Common myeloid progenitor, CD34-positive (primary cell): ENCODE data around the gene VTA1.

ENCODE experiments used
- CTCF ChIA-PET: fragments of 350-600 bp; sonication (Branson Sonifier 250); formaldehyde crosslinking; loops from one replicate; lab custom pipeline; 2021; ENCODE audit warnings: antibody characterized with exemption; lab: Charles Lee
- POLR2A ChIA-PET: fragments of 350-600 bp; sonication (Branson Sonifier 250); formaldehyde crosslinking; loops from one replicate; lab custom pipeline; 2021; ENCODE audit warnings: antibody characterized with exemption; lab: Charles Lee
- DNase-seq, 3 donors: peaks; one replicate each; pipeline versions ENCODE4 v3.0.0 to v3.0.0-alpha.2; 2013
- H3K27ac ChIP-seq, 2 experiments: 1 replicate in 1 of 2; 2 replicates in 1 of 2; pipeline ENCODE4 v1.7.0; 2013; ENCODE audit warnings: inconsistent platforms in 2 of 2, low read length in 2 of 2, mild to moderate bottlenecking in 2 of 2, low read depth in 1 of 2, moderate library complexity in 1 of 2; ENCODE audit not compliant: severe bottlenecking in 2 of 2, insufficient read depth in 1 of 2, poor library complexity in 1 of 2
- H3K27me3 ChIP-seq, 5 experiments: replicated peaks in 2 of 5; 1 replicate in 3 of 5; 2 replicates in 2 of 5; pipeline versions ENCODE4 v1.6.1 to v1.7.0; 2013; ENCODE audit warnings: low read length in 4 of 5, mild to moderate bottlenecking in 2 of 5, moderate library complexity in 2 of 5, inconsistent platforms in 1 of 5; ENCODE audit not compliant: insufficient read depth in 5 of 5, control insufficient read depth in 4 of 5
- H3K36me3 ChIP-seq, 4 experiments: 1 replicate in 2 of 4; 2 replicates in 2 of 4; pipeline versions ENCODE4 v1.6.1 to v1.7.0; 2013; ENCODE audit warnings: low read length in 3 of 4, control low read depth in 1 of 4, mild to moderate bottlenecking in 1 of 4; ENCODE audit not compliant: control insufficient read depth in 4 of 4, insufficient read depth in 4 of 4
- H3K4me1 ChIP-seq, 4 experiments: 1 replicate in 3 of 4; 2 replicates in 1 of 4; pipeline versions ENCODE4 v1.6.1 to v1.7.1; 2013; ENCODE audit warnings: low read length in 3 of 4, mild to moderate bottlenecking in 3 of 4, control low read depth in 1 of 4, inconsistent platforms in 1 of 4, moderate library complexity in 1 of 4; ENCODE audit not compliant: control insufficient read depth in 4 of 4, insufficient read depth in 4 of 4; ENCODE audit errors: control extremely low read depth in 1 of 4
- H3K4me3 ChIP-seq, 7 experiments: 1 replicate in 4 of 7; 2 replicates in 3 of 7; pipeline versions ENCODE4 v1.5.1 to v1.7.0; 2013; ENCODE audit warnings: mild to moderate bottlenecking in 7 of 7, low read length in 6 of 7, moderate library complexity in 6 of 7, inconsistent platforms in 2 of 7, low read depth in 2 of 7, control low read depth in 1 of 7; ENCODE audit not compliant: insufficient read depth in 4 of 7, control insufficient read depth in 1 of 7; ENCODE audit errors: extremely low read depth in 1 of 7
- H3K9me3 ChIP-seq, 5 experiments: 1 replicate in 4 of 5; 2 replicates in 1 of 5; pipeline versions ENCODE4 v1.6.1 to v1.7.1; 2013; ENCODE audit warnings: low read length in 4 of 5, mild to moderate bottlenecking in 2 of 5, inconsistent platforms in 1 of 5, low read depth in 1 of 5, moderate library complexity in 1 of 5; ENCODE audit not compliant: control insufficient read depth in 4 of 5, insufficient read depth in 2 of 5; ENCODE audit errors: control extremely low read depth in 1 of 5
- WGBS: methylation state at CpG from one replicate; pipeline ENCODE4 v1.1.5; 2013; ENCODE audit not compliant: insufficient coverage; 5-methylcytosine and 5-hydroxymethylcytosine counted together

VTA1 gene

DNA sequence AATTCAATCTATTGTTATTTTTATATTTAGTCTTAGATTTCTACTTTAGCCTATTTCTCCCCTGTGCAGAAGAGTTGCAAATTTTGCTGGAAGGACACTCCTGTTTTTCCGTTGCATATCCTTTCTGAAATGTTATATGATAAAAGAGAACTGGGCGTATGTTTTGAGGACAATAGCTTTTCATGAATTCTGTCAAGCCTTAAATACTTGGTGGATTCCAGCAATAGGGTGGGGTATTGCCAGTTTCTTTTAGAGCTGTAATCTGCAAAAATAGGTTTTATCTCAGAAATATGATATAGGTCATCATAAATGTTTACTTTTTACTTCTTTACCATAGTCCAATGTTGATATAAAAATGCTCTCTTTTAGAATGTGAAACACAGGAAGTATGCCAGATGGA lies 42.0 kb downstream of the VTA1 start:
- ChIA-PET POLR2A (no interaction called here), CTCF (no interaction called here)
- no peak for DNase-seq
- no peaks in the 10 kb centered on the region for H3K27me3 ChIP-seq
- no peak overlapping the region for H3K4me3 ChIP-seq
- 100% methylated on average over 1 of the region's 2 CpGs for WGBS
- peaks cover 0 to 28% (median 6%) of the 10 kb centered on the region in 4 experiments for H3K36me3 ChIP-seq
- peaks cover 7 to 20% (median 9%) of the 10 kb centered on the region in 4 experiments for H3K4me1 ChIP-seq
- no peak overlapping the region for H3K27ac ChIP-seq
- H3K9me3 ChIP-seq = peaks cover 0 to 5% (median 0%) of the 10 kb centered on the region in 5 experiments

DNA sequence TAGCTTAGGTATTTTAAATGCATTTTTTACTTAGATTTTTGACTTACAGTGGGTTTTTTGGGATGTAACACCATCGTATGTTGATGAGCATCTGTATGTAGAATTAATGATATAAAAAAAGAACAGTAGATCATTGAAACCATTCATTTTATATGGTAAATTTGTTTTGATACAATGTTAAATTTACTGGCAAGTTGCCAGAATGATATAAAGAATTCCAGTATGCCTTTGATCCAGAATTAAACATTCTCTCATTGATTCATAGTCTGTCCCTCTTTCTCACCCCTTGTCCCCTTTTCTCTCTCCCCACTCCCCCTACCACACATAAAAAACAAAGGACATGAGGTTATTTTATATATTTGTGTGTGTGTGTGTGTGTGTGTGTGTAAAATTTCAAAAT lies 45.3 kb downstream of the VTA1 start:
- ChIA-PET CTCF (no interaction called here), POLR2A (no interaction called here)

DNA sequence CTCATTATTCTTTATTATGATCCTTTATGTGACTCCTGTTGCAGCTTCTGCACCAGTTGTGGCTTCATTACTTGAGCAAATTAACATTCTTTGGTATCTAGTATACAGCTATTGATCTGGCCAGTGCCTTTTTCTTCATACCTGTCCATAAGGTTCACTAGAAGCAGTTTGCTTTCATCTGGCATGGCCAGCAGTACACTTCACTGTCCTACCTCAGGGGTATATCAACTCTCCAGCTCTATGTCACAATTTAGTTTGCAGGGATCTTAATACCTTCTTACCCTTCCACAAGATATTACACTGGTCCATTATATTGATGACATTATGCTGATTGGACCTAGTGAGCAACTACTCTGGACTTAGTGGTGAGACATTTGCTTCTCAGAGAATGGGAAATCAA lies 46.6 kb downstream of the VTA1 start:
- Histone ChIP-seq H3K9me3 (peaks cover 0 to 5% (median 0%) of the 10 kb centered on the region in 5 experiments), H3K4me1 (no peaks in the 10 kb centered on the region), H3K36me3 (peaks cover 6 to 50% (median 9%) of the 10 kb centered on the region in 4 experiments), H3K4me3 (no peak overlapping the region), H3K27ac (no peak overlapping the region), H3K27me3 (no peaks in the 10 kb centered on the region)
- DNase-seq = no peak
- POLR2A ChIA-PET = no interaction called here
- CTCF ChIA-PET = no interaction called here

More for the DNA sequence above, 45.3 kb downstream of the VTA1 start:
- no peak overlapping the region for H3K4me3 ChIP-seq
- WGBS = no CpG with 5 or more reads among the region's 1 CpG
- H3K27me3 ChIP-seq = no peaks in the 10 kb centered on the region
- no peak for DNase-seq
- H3K36me3 ChIP-seq = peaks cover 3 to 46% (median 6%) of the 10 kb centered on the region in 4 experiments
- no peak overlapping the region for H3K27ac ChIP-seq
- H3K4me1 ChIP-seq = peaks cover 0 to 2% (median under 1%) of the 10 kb centered on the region in 4 experiments
- H3K9me3 ChIP-seq = peaks cover 0 to 5% (median 0%) of the 10 kb centered on the region in 5 experiments

DNA sequence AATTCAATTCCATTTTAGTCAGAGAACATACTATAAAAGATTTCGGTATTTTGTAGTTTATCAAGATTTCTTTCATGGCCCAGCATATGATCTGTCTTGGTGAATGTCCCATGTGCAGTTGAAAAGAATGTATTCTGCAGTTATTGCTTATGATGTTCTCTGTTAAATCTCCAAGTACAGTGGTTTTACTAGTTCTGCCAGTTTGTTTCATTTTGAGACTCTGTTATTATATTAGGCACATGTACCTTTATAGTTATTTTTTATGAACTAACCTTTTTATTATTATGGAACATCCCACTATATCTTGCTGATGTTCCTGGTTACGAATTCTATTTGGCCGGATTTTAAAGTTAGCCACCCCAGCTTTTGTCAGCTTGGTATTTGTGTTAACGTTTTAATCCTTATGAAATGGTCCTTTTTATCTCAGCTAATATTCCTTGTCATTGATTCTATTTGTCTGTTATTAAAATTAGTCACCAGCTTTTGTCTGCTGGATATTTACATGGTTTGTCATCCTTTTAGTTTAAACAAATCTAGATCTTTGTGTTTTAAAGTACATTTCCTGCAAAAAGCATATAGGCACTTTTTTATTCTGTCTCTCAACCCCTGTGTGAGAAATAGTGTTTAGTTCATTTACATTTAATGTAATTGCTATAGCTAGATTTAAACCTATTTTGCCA lies 48.9 kb downstream of the VTA1 start:
- H3K27me3 ChIP-seq = no peaks in the 10 kb centered on the region
- no CpG with 5 or more reads among the region's 4 CpGs for WGBS
- DNase-seq = no peak
- no peak overlapping the region for H3K4me3 ChIP-seq
- CTCF ChIA-PET = interaction anchor here (1.1 to 1.3 kb wide), 2 partner anchors 13 to 23 kb away, joined by 3 to 6 read pairs; no protein-coding TSS in a partner anchor
- POLR2A ChIA-PET = no interaction called here
- peaks cover 7 to 54% (median 11%) of the 10 kb centered on the region in 4 experiments for H3K36me3 ChIP-seq
- no peaks in the 10 kb centered on the region for H3K4me1 ChIP-seq
- H3K9me3 ChIP-seq = peaks cover 0 to 5% (median 0%) of the 10 kb centered on the region in 5 experiments
- H3K27ac ChIP-seq = no peak overlapping the region

DNA sequence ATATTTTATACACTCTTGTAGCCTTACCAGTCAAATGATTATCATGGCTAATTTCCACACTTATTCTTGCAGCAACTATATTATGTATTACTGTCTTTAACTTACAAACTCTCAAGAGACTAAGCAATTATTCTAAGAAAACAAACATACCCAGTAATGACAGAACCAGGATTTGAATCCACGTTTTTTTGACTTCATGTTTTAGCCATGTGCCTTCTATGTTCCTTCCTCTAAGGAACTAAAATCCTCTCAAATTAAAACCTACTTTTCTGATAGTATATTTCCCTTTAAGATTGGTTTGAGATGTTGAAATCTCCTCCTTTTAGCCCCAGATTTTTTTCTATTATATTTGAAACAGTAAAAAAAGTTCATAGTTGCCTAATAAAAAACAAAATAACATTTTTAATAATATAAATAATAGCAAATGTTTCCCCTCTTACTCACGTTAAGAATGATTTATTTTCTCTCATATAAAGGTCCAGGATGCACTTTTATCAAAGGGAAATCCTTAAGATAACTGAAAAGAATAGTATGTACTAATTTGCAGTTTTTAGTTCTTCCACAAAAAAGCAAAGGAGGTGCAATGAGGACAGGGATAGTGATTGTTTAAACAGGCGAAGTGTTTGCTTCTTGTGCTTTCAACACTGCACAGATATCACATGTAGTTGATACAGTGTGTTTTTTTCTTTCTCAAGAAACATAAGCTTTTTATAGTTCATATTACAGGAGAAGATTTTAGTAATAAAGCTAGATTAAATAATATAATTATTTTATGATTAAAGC lies 54.0 kb downstream of the VTA1 start:
- H3K27ac ChIP-seq = no peak overlapping the region
- no peaks in the 10 kb centered on the region for H3K4me1 ChIP-seq
- H3K36me3 ChIP-seq = peaks cover 10 to 63% (median 19%) of the 10 kb centered on the region in 4 experiments
- no peaks in the 10 kb centered on the region for H3K27me3 ChIP-seq
- no CpG with 5 or more reads among the region's 3 CpGs for WGBS
- ChIA-PET POLR2A (no interaction called here), CTCF (no interaction called here)
- DNase-seq = no peak
- no peak overlapping the region for H3K4me3 ChIP-seq
- peaks cover 0 to 6% (median 2%) of the 10 kb centered on the region in 5 experiments for H3K9me3 ChIP-seq

DNA sequence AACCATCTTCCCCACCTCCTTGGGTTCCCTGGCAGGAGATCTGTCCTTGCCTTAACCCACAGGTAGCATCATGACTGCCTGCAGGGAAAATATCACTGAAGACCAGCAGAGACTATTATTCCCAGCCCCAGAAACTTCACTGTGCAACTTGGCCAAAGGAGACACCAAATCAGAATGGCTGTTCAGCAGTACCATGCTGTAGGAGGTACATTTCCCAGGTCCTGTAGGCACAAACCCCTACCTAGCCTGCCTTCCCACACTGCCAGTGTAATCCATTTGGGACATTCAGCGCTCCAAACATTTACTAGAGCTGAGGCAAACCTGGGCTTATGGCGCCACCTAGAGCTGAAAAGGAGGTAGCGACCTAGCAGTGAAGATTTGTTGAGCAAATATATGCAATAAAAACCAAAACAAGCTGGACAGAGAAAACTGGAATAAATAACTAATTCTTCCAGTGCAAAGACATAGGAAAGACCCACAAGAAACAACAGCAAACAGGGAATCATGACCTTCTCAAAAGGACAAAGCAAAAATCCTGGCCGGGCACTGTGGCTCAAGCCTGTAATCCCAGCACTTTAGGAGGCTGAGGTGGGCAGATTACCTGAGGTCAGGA lies 60.3 kb downstream of the VTA1 start:
- Histone ChIP-seq H3K27ac (no peak overlapping the region), H3K9me3 (peaks cover 2 to 33% (median 10%) of the 10 kb centered on the region in 5 experiments), H3K36me3 (peaks cover 23 to 68% (median 36%) of the 10 kb centered on the region in 4 experiments), H3K27me3 (no peaks in the 10 kb centered on the region), H3K4me1 (no peaks in the 10 kb centered on the region), H3K4me3 (no peak overlapping the region)
- ChIA-PET CTCF (interaction anchor here (1.0 to 1.8 kb wide), 9 partner anchors 9 to 61 kb away, joined by 3 to 8 read pairs (median 4); no protein-coding TSS in a partner anchor), POLR2A (no interaction called here)
- DNase-seq = peak; percentile 9 to 34 (median 29)
- 100% methylated on average over 1 of the region's 4 CpGs for WGBS
